Fibroblast of skin of left quadriceps (primary cell): ENCODE results near the gene MGAT3.

Source experiments
- DNase-seq, 2 experiments: peaks; one replicate each; pipeline ENCODE4 v3.0.0-alpha.2; 2013; ENCODE audit warnings: low read depth in 2 of 2

The MGAT3 gene

GRCh38 chr22:39471381-39472141 is 14.7 kb downstream of the MGAT3 start:
- peak; percentile 31 to 32 for DNase-seq

- DNase-seq = no peak
Measured at GRCh38 chr22:39472570-39473556, 16.1 kb downstream of the MGAT3 start.

DNA sequence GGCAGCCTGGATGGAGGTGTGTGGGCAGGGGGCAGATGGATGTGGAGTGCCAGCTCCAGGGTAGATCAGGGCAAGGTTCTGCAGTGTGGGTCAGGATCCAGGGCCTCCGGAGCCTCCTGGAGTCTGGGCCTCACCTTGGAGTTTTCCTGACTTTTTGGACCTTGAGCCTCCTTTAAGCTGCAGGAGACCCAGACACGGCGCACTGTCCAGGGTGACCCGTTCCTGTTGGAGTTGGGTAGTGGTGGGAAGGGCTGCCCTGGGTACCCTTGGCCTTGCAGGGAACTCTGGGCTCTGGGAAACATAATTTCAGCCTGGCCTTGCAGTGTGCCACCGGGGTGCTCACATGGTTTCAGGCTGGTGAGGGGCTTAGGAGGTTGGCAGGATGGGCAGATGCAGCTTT is 17.0 kb downstream of the MGAT3 start:
- no peak for DNase-seq

GRCh38 chr22:39474351-39475111 is 17.7 kb downstream of the MGAT3 start:
- no peak for DNase-seq

- no peak for DNase-seq
Measured at GRCh38 chr22:39475337-39475736, 18.5 kb downstream of the MGAT3 start.

GRCh38 chr22:39475902-39476301 is 19.1 kb downstream of the MGAT3 start:
- no peak for DNase-seq

- no peak for DNase-seq
Measured at GRCh38 chr22:39476664-39477063, 19.9 kb downstream of the MGAT3 start.

GRCh38 chr22:39477542-39477941 is 20.7 kb downstream of the MGAT3 start:
- no peak for DNase-seq

- no peak for DNase-seq
Measured at GRCh38 chr22:39478441-39478850, 21.6 kb downstream of the MGAT3 start.

GRCh38 chr22:39479254-39479653 is 22.4 kb downstream of the MGAT3 start:
- DNase-seq = no peak

- no peak for DNase-seq
Measured at GRCh38 chr22:39480557-39480956, 23.7 kb downstream of the MGAT3 start.

GRCh38 chr22:39481054-39481453 is 24.2 kb downstream of the MGAT3 start:
- DNase-seq = no peak

GRCh38 chr22:39481595-39481994 is 24.8 kb downstream of the MGAT3 start:
- DNase-seq = no peak

DNA sequence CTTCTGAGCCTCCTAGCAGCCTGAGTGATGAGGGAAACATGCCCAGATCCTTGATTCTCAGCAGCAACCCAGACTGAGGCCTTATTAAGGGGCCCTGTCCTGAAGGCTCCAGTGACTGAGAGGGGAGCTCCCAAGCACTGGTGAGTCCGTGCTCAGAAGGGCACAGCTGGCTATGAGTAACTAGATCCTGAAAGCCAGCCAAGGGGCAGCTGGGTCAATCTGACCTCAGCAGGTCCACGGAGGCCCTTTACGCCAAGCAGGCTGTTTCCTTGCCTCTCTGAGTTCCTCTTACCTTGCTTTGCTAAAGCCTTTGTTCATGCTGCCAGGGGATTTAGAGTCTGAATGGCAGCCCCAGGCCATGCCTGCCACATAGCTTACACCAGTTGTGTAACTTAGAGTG is 26.0 kb downstream of the MGAT3 start:
- DNase-seq = no peak

DNA sequence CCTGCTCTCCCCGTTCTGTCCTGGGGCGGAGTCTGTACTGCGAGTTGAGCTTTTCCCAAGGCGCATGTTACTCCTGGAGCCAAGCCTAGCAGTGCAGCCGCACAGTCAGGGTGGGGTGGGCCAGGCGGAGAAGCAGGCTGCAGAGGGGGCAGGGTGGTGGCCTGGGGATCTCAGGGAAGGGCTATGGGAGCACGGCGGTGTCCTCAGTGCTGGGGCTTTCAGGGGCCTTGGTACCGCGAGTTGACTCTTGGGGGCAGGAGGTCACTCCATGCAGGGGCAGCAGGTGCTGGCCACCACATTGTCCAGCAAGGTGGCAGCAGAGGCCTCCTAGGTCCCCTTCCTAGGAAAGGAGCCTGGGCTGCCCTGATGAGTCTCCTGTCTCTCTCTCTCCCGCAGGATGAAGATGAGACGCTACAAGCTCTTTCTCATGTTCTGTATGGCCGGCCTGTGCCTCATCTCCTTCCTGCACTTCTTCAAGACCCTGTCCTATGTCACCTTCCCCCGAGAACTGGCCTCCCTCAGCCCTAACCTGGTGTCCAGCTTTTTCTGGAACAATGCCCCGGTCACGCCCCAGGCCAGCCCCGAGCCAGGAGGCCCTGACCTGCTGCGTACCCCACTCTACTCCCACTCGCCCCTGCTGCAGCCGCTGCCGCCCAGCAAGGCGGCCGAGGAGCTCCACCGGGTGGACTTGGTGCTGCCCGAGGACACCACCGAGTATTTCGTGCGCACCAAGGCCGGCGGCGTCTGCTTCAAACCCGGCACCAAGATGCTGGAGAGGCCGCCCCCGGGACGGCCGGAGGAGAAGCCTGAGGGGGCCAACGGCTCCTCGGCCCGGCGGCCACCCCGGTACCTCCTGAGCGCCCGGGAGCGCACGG is 30.4 kb downstream of the MGAT3 start:
- no peak for DNase-seq

DNA sequence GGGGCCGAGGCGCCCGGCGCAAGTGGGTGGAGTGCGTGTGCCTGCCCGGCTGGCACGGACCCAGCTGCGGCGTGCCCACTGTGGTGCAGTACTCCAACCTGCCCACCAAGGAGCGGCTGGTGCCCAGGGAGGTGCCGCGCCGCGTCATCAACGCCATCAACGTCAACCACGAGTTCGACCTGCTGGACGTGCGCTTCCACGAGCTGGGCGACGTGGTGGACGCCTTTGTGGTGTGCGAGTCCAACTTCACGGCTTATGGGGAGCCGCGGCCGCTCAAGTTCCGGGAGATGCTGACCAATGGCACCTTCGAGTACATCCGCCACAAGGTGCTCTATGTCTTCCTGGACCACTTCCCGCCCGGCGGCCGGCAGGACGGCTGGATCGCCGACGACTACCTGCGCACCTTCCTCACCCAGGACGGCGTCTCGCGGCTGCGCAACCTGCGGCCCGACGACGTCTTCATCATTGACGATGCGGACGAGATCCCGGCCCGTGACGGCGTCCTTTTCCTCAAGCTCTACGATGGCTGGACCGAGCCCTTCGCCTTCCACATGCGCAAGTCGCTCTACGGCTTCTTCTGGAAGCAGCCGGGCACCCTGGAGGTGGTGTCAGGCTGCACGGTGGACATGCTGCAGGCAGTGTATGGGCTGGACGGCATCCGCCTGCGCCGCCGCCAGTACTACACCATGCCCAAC is 31.2 kb downstream of the MGAT3 start:
- no peak for DNase-seq

- no peak for DNase-seq
Measured at GRCh38 chr22:39488563-39489083, 31.8 kb downstream of the MGAT3 start.

DNA sequence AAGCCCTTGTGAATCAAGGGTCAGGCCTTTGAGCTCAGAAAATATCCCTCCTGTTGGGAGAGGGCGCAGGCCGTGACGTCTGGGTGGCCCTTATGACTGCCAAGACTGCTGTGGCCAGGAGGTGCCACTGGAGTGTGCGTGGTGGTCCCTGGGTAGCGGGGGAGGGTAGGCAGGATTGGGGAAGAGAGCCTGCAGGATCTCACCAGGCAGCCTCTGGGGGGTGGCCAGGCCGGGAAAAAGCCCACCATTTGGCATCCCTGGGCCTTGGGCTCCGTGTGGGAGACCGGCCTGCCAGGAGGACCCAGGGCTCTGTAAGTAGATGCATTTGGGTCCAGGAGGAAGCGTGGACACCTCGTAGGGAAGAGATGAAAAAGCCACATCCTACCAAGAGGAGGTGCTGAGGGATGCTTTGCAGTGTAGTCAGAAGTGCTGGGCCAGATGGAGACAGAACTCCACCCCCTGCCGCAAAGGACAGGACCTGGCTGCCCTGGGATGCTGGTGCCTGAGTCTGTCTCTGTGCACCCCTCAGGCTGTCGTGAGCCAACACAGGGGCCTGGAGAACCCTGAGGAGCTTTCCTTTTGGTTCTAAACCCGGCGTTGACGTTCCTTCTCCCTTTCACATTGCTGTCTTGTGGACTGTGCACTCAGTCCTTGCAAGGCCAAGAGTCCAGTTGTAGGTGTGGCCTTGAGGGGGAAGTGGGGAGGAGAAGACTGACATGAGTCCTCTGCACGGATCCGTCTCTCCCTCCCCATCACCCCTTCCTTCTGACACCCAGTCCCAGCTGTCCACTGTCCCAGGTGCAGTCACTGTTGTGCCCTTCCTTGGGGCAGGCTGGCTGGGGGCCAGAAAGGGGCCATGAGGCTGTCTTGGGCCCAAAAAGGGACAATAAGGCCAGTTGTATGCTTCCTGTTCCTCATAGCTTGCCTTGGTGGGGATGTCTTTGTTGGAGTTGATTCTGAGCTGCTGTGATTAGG is 32.6 kb downstream of the MGAT3 start:
- no peak for DNase-seq
